GM10248 (cell line): Measurements from ENCODE around the gene GLI2.

Source experiments
- CTCF ChIA-PET: fragments of 300-600 bp; sonication (Branson Sonifier 250); formaldehyde crosslinking; extraction: SDS; loops from one replicate; lab custom pipeline; 2021; ENCODE audit warnings: antibody characterized with exemption; lab: Yijun Ruan, JAX
- POLR2A ChIA-PET: fragments of 350-650 bp; sonication (Branson Sonifier 250); formaldehyde crosslinking; extraction: SDS; loops from one replicate; lab custom pipeline; 2020; ENCODE audit warnings: antibody characterized with exemption; lab: Yijun Ruan, JAX
- DNase-seq: peaks from one replicate; pipeline ENCODE4 v3.0.0; 2012; ENCODE audit errors: extremely low spot score
- TF ChIP-seq, protein P1 (sequence below): IDR thresholded peaks from 2 replicates; pipeline ENCODE4 v1.5.1; 2012; ENCODE audit warnings: mild to moderate bottlenecking, low read depth; ENCODE audit errors: extremely low read depth, missing control alignments, control extremely low read depth

The GLI2 gene

GRCh38 chr2:120743657-120744056, 8.0 kb downstream of the GLI2 start:
- POLR2A ChIA-PET: no interaction called here
- TF ChIP-seq, protein P1, sequence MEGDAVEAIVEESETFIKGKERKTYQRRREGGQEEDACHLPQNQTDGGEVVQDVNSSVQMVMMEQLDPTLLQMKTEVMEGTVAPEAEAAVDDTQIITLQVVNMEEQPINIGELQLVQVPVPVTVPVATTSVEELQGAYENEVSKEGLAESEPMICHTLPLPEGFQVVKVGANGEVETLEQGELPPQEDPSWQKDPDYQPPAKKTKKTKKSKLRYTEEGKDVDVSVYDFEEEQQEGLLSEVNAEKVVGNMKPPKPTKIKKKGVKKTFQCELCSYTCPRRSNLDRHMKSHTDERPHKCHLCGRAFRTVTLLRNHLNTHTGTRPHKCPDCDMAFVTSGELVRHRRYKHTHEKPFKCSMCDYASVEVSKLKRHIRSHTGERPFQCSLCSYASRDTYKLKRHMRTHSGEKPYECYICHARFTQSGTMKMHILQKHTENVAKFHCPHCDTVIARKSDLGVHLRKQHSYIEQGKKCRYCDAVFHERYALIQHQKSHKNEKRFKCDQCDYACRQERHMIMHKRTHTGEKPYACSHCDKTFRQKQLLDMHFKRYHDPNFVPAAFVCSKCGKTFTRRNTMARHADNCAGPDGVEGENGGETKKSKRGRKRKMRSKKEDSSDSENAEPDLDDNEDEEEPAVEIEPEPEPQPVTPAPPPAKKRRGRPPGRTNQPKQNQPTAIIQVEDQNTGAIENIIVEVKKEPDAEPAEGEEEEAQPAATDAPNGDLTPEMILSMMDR: no peak
- CTCF ChIA-PET: no interaction called here
- DNase-seq: no peak

- CTCF ChIA-PET: interaction anchor here (0.9 kb wide), 1 partner anchor 18 kb away, joined by 3 read pairs; no protein-coding TSS in a partner anchor
- TF ChIP-seq, protein P1: no peak
Observed at GRCh38 chr2:120744817-120745216, 9.1 kb downstream of the GLI2 start.

GRCh38 chr2:120745420-120746111, 9.9 kb downstream of the GLI2 start:
- POLR2A ChIA-PET: no interaction called here
- no peak for DNase-seq
- CTCF ChIA-PET: interaction anchor here (0.9 kb wide), 1 partner anchor 19 kb away, joined by 3 read pairs; no protein-coding TSS in a partner anchor
- TF ChIP-seq, protein P1: no peak

More at GRCh38 chr2:120744817-120745216, 9.1 kb downstream of the GLI2 start:
- DNase-seq: no peak
- POLR2A ChIA-PET: no interaction called here

DNA sequence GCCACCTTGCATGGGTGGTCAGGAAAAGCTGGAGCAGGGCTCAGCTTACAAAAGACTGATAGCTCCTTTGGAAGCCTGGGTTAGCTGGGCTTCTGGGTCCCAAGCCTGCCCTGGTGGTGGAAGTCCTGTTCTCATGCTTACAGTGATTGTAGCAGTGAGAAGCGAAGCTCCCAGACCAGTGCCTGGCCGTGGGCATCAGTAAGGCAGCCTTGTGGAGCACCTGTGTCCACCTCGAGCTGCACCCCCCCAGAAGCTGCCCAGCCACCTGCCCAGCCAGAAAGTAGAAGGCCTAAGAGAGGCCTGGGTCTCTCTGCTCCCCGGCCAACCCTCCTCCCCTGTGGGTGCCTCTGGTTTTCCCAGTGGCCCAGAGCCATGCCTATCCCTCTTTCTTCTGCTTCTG, 10.5 kb downstream of the GLI2 start:
- DNase-seq: no peak
- TF ChIP-seq, protein P1: no peak
- POLR2A ChIA-PET: no interaction called here
- CTCF ChIA-PET: no interaction called here

GRCh38 chr2:120747281-120747680, 11.6 kb downstream of the GLI2 start:
- CTCF ChIA-PET: interaction anchor here (1.1 kb wide), 1 partner anchor 10 kb away, joined by 3 read pairs; no protein-coding TSS in a partner anchor
- DNase-seq: no peak
- POLR2A ChIA-PET: interaction anchor here (0.6 kb wide), 1 partner anchor 19 kb away, joined by 3 read pairs; no protein-coding TSS in a partner anchor
- TF ChIP-seq, protein P1: no peak

DNA sequence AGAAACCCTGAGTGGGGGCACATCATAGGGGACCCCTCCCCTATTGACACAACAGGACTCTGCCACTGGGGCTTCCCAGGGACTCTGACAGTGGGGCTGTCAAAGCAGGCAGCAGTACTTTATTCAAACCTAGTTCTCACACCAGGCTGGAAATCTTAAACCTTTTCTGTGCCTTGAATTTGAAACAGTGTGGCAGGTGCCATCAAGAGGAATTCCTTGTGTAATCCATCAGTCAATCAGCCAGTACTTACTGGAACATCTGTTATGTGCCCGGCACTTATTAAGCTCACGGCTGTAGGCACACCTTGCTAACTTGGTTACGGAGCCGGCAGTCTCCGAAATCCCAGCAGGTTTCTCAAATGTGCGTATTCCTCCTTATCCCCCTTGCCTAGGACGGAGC, 12.0 kb downstream of the GLI2 start:
- CTCF ChIA-PET: interaction anchor here (1.1 kb wide), 1 partner anchor 11 kb away, joined by 3 read pairs; no protein-coding TSS in a partner anchor

More for the DNA sequence above, 12.0 kb downstream of the GLI2 start:
- TF ChIP-seq, protein P1: no peak
- POLR2A ChIA-PET: interaction anchor here (0.6 kb wide), 1 partner anchor 20 kb away, joined by 3 read pairs; no protein-coding TSS in a partner anchor
- no peak for DNase-seq
